Breast epithelium (tissue), 4 donors: ENCODE results near the gene TPSG1. TPM values are rescaled to one million over a fixed set of nuclear protein-coding genes. Genes with fewer than 3 reads are reported as not detected.

Experiments
- DNase-seq, 2 donors: peaks; one replicate each; pipeline ENCODE4 v3.0.0-alpha.2; 2019; ENCODE audit warnings: low spot score in 2 of 2
- H3K27ac ChIP-seq, 2 donors: fragments of 200-600 bp; sonication (generic) in 1 of 2; one replicate each; pipeline ENCODE4 v1.5.1; 2016 to 2019; ENCODE audit warnings: mild to moderate bottlenecking in 1 of 2
- H3K27me3 ChIP-seq, 2 donors: fragments of 200-600 bp; sonication (generic) in 1 of 2; one replicate each; pipeline versions ENCODE4 v1.5.1 to v1.6.0; 2017 to 2019; ENCODE audit warnings: control low read depth in 1 of 2, mild to moderate bottlenecking in 1 of 2
- H3K36me3 ChIP-seq: fragments of 200-600 bp; one replicate; pipeline ENCODE4 v1.5.1; 2019
- H3K4me1 ChIP-seq, 2 donors: fragments of 200-600 bp; sonication (generic); one replicate each; pipeline ENCODE4 v1.5.1; 2016 to 2019; ENCODE audit warnings: control low read depth in 1 of 2
- H3K4me3 ChIP-seq, 3 donors: fragments of 200-600 bp; sonication (generic); 1 replicate in 2 of 3; 2 replicates in 1 of 3; pipeline ENCODE4 v1.5.1; 2016 to 2019; ENCODE audit warnings: mild to moderate bottlenecking in 3 of 3, moderate library complexity in 2 of 3
- H3K9me3 ChIP-seq, 2 donors: fragments of 200-600 bp; sonication (generic) in 1 of 2; one replicate each; pipeline ENCODE4 v1.5.1; 2016 to 2019; ENCODE audit warnings: control low read depth in 1 of 2
- CTCF ChIP-seq, 3 donors: fragments of 450-650 bp; IDR thresholded peaks; one replicate each; pipeline ENCODE4 v1.5.1; 2016 to 2017; ENCODE audit warnings: antibody characterized with exemption in 3 of 3, mild to moderate bottlenecking in 3 of 3, moderate library complexity in 3 of 3
- POLR2A ChIP-seq: fragments of 450-650 bp; IDR thresholded peaks from one replicate; pipeline ENCODE4 v1.6.1; 2016; ENCODE audit warnings: antibody characterized with exemption, mild to moderate bottlenecking, moderate library complexity
- POLR2AphosphoS5 ChIP-seq, 3 donors: sonication (generic); formaldehyde crosslinking; IDR thresholded peaks; one replicate each; pipeline ENCODE4 v1.6.1; 2017; ENCODE audit warnings: antibody characterized with exemption in 3 of 3
- intact Hi-C: fragments of 100-400 bp; cut with DNase I; formaldehyde crosslinking; loops from one replicate; pipeline ENCODE4 v1.15.1; 2023; ENCODE audit warnings: low total_unique reads
- total RNA-seq, 3 donors: library from RNA; depleted of rRNA; stranded (reverse); fragments of >200 nt; gene quantifications; one replicate each; pipeline ENCODE4 v1.1.0, GENCODE V29; 2016

Gene TPSG1
- total RNA-seq, 3 donors from 2014 or later = 0.73 to 1.8 TPM; not detected in 1

GRCh38 chr16:1220841-1221627, 4.0 kb downstream of the TPSG1 start:
- TF ChIP-seq POLR2AphosphoS5 (IDR thresholded peaks at IDR 0.05) = no peak
- intact Hi-C loops = no loop called here
- Histone ChIP-seq H3K27me3 (peaks cover 0 to 73% of the 10 kb centered on the region in 2 donors), H3K9me3 (no peaks in the 10 kb centered on the region), H3K27ac (no peak overlapping the region), H3K4me3 (no peak overlapping the region), H3K36me3 (no peaks in the 10 kb centered on the region), H3K4me1 (no peaks in the 10 kb centered on the region)
- no peak for DNase-seq

DNA sequence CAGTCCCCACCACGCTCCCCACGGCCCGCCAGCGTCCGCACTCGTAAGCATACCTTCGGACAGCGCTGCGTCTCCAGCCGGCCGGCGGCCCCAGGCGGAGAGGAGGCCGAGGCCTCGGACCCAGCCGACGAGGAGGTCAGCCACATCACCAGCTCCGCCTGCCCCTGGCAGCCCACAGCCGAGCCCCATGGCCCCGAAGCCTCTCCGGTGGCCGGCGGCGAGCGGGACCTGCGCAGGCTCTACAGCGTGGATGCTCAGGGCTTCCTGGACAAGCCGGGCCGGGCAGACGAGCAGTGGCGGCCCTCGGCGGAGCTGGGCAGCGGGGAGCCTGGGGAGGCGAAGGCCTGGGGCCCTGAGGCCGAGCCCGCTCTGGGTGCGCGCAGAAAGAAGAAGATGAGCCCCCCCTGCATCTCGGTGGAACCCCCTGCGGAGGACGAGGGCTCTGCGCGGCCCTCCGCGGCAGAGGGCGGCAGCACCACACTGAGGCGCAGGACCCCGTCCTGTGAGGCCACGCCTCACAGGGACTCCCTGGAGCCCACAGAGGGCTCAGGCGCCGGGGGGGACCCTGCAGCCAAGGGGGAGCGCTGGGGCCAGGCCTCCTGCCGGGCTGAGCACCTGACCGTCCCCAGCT, 4.9 kb downstream of the TPSG1 start:
- H3K4me1 ChIP-seq = no peaks in the 10 kb centered on the region
- intact Hi-C loops = no loop called here
- no peak overlapping the region for H3K27ac ChIP-seq
- H3K4me3 ChIP-seq = no peak overlapping the region
- no peaks in the 10 kb centered on the region for H3K9me3 ChIP-seq
- peaks cover 0 to 79% of the 10 kb centered on the region in 2 donors for H3K27me3 ChIP-seq
- no peaks in the 10 kb centered on the region for H3K36me3 ChIP-seq
- no peak for DNase-seq
- TF ChIP-seq POLR2A = no peak
- no peak for TF ChIP-seq POLR2AphosphoS5 (IDR thresholded peaks at IDR 0.05)
- no peak for TF ChIP-seq CTCF (IDR thresholded peaks at IDR 0.05)

DNA sequence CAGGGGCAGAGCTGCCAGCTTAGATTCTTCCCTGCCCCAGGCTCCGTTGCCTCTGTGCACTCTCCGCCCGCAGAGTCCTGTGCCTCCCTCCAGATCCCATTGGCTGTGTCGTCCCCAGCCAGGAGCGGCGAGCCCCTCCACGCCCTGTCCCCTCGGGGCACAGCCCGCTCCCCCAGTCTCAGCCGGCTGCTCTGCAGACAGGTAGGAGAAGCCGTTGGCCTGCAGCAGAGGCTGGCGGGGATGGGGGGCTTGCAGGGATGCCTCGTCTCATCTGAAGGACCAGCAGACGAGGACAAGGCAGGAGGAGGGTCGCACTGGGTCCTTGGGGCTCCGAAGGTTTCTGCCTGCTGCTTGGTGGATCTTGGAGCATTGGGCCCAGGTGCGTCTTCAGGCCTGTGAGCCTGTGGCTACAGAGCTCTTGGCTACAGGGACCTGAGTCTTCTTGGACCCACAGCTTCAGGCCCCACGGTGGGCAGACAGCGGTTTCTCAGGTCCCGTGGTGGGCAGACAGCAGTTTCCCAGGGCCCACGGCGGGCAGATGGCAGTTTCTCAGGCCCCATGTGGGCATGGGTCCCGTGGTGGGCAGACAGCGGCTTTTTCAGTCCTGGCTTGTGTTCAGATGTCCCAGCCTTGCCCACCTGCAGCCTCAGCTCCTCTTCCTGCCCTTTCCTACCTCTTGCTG, 6.0 kb downstream of the TPSG1 start:
- no peak for TF ChIP-seq POLR2A
- TF ChIP-seq CTCF (IDR thresholded peaks at IDR 0.05) = no peak
- no peak for TF ChIP-seq POLR2AphosphoS5 (IDR thresholded peaks at IDR 0.05)
- H3K36me3 ChIP-seq = no peaks in the 10 kb centered on the region
- H3K9me3 ChIP-seq = no peaks in the 10 kb centered on the region
- H3K4me3 ChIP-seq = no peak overlapping the region
- intact Hi-C loops = no loop called here
- no peak overlapping the region for H3K27ac ChIP-seq
- no peak for DNase-seq
- no peaks in the 10 kb centered on the region for H3K4me1 ChIP-seq
- H3K27me3 ChIP-seq = peaks cover 0 to 82% of the 10 kb centered on the region in 2 donors

- H3K9me3 ChIP-seq = no peaks in the 10 kb centered on the region
- no peak for TF ChIP-seq CTCF (IDR thresholded peaks at IDR 0.05)
- no peak for TF ChIP-seq POLR2A
- no peak for TF ChIP-seq POLR2AphosphoS5 (IDR thresholded peaks at IDR 0.05)
- H3K4me3 ChIP-seq = no peak overlapping the region
- intact Hi-C loops = no loop called here
- DNase-seq = no peak
- H3K27me3 ChIP-seq = peaks cover 0 to 84% of the 10 kb centered on the region in 2 donors
- H3K4me1 ChIP-seq = no peaks in the 10 kb centered on the region
- H3K36me3 ChIP-seq = no peaks in the 10 kb centered on the region
- no peak overlapping the region for H3K27ac ChIP-seq
Observed at GRCh38 chr16:1218061-1218929, 6.8 kb downstream of the TPSG1 start.

DNA sequence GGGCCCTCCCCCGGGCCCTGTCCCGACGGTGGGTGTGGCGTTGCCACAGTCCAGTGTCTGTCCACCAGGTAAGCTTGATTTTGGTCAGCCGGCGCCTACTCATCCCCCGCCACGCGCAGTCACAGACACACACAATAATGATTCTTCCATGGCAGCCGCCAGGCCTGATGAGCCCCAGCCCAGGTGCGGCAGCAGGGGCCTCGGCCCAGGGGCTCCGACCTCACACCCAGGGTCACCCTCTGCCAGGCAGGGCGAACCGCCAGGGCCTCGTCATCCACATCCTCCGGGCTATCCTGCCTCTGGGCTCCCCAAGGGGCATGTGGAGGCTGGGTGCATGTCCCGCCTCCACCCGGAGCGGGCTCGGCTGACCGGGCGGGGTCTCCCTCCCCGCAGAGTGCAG, 7.5 kb downstream of the TPSG1 start:
- DNase-seq = no peak
- no peaks in the 10 kb centered on the region for H3K4me1 ChIP-seq
- no peak overlapping the region for H3K4me3 ChIP-seq
- H3K9me3 ChIP-seq = no peaks in the 10 kb centered on the region
- no peaks in the 10 kb centered on the region for H3K36me3 ChIP-seq
- peaks cover 0 to 81% of the 10 kb centered on the region in 2 donors for H3K27me3 ChIP-seq
- no peak overlapping the region for H3K27ac ChIP-seq
- TF ChIP-seq POLR2A (no peak), CTCF (IDR thresholded peaks at IDR 0.05) (no peak)
- intact Hi-C loops = no loop called here
